K562 (cell line): ENCODE data around the gene KMT2D. TPM values are rescaled to one million over a fixed set of nuclear protein-coding genes. Genes with fewer than 3 reads are reported as not detected.

Experiments used
- ATF7 ChIP-seq: fragments of 450-650 bp; IDR thresholded peaks from 2 replicates; pipeline ENCODE4 v1.7.1; 2014; ENCODE audit warnings: mild to moderate bottlenecking, moderate library complexity
- CBX3 ChIP-seq, 2 experiments: IDR thresholded peaks; 1 replicate in 1 of 2; 2 replicates in 1 of 2; pipeline ENCODE4 v1.6.1; 2012; ENCODE audit warnings: inconsistent platforms in 2 of 2, low read length in 2 of 2, borderline replicate concordance in 1 of 2, control low read depth in 1 of 2
- CREM ChIP-seq: IDR thresholded peaks from 2 replicates; pipeline ENCODE4 v1.6.1; 2014; ENCODE audit warnings: antibody characterized with exemption, low read depth
- EP400 ChIP-seq: fragments of 450-650 bp; IDR thresholded peaks from 2 replicates; pipeline ENCODE4 v1.6.1; 2017; ENCODE audit warnings: antibody characterized with exemption, mild to moderate bottlenecking, moderate library complexity
- ETV1 ChIP-seq: fragments of 450-650 bp; conservative IDR thresholded peaks from 2 replicates; pipeline ENCODE4 v1.6.1; 2016; ENCODE audit warnings: missing genetic modification characterization, control low read depth, low read depth, missing compliant biosample characterization
- NR2C2 ChIP-seq, 2 experiments: fragments of 200-800 bp in 1 of 2; sonication (Bioruptor generic) in 1 of 2; sonication (generic) in 1 of 2; formaldehyde crosslinking in 1 of 2; IDR thresholded peaks; 2 replicates each; pipeline versions ENCODE4 v1.6.1 to v1.8.0; 2016 to 2022; ENCODE audit warnings: mild to moderate bottlenecking in 1 of 2, missing compliant biosample characterization in 1 of 2, missing genetic modification characterization in 1 of 2, missing genetic modification reagents in 1 of 2
- SIN3A ChIP-seq, 2 experiments: fragments of 150-350 bp in 1 of 2; IDR thresholded peaks; 2 replicates each; pipeline ENCODE4 v1.6.1; 2011 to 2016; ENCODE audit warnings: borderline replicate concordance in 2 of 2, low read depth in 2 of 2, low read length in 2 of 2, mild to moderate bottlenecking in 2 of 2, moderate library complexity in 2 of 2; ENCODE audit not compliant: control insufficient read depth in 1 of 2
- SIX5 ChIP-seq, 2 experiments: IDR thresholded peaks; 2 replicates each; pipeline ENCODE4 v1.6.1; 2011; ENCODE audit warnings: low read length in 2 of 2, borderline replicate concordance in 1 of 2, low read depth in 1 of 2, mild to moderate bottlenecking in 1 of 2, moderate library complexity in 1 of 2; ENCODE audit not compliant: insufficient read depth in 1 of 2
- TAF1 ChIP-seq: IDR thresholded peaks from 2 replicates; pipeline ENCODE4 v1.6.1; 2011; ENCODE audit warnings: mild to moderate bottlenecking, low read length, moderate library complexity; ENCODE audit not compliant: insufficient read depth, control insufficient read depth, severe bottlenecking; ENCODE audit errors: extremely low read depth
- TBP ChIP-seq: optimal IDR thresholded peaks from 2 replicates; pipeline ENCODE3; 2011; ENCODE audit warnings: low read depth, low read length, improper control_type of control experiment
- ZNF445 ChIP-seq: fragments of 250-450 bp; sonication (Bioruptor Pico); IDR thresholded peaks from 2 replicates; pipeline ENCODE4 v1.4.0; 2020; ENCODE audit warnings: low read depth, mild to moderate bottlenecking, moderate library complexity
- polyA plus RNA-seq, 8 experiments: library from polyadenylated mRNA; depleted of rRNA in 4 of 8; stranded (reverse) in 5 of 8; unstranded in 3 of 8; fragments of >200 nt; fragmentation: Nextera tagmentation in 2 of 8; fragmentation: Illumina TruSeq in 1 of 8; extraction: Ambion mirVana in 2 of 8; extraction: Trizol in 1 of 8; gene quantifications; 2 replicates each; pipeline versions ENCODE4 v1.2.1 to v1.2.3, GENCODE V29; 2011 to 2014; ENCODE audit warnings: inconsistent platforms in 1 of 8, missing spikeins in 1 of 8
- total RNA-seq, 7 experiments: library from RNA; depleted of rRNA in 6 of 7; stranded (reverse); fragments of >200 nt in 6 of 7; fragmentation: Illumina TruSeq in 2 of 7; extraction: Trizol in 2 of 7; gene quantifications; 2 replicates each; pipeline versions ENCODE4 v1.2.1 to v1.2.3, GENCODE V29; 2011 to 2021; ENCODE audit warnings: low replicate concordance in 1 of 7
- TF ChIP-seq, protein P1 (sequence below): fragments of 450-650 bp; formaldehyde crosslinking; IDR thresholded peaks from 2 replicates; pipeline ENCODE4 v1.4.0; 2020; ENCODE audit warnings: mild to moderate bottlenecking, moderate library complexity
- TF ChIP-seq, protein P2 (sequence below), 2 experiments: fragments of 450-650 bp; conservative IDR thresholded peaks; 2 replicates each; pipeline ENCODE4 v1.6.1; 2017; ENCODE audit warnings: mild to moderate bottlenecking in 2 of 2, moderate library complexity in 2 of 2
- TF ChIP-seq, protein P3 (sequence below), 2 experiments: fragments of 450-650 bp; IDR thresholded peaks; 2 replicates each; pipeline ENCODE4 v1.6.1; 2018; ENCODE audit warnings: mild to moderate bottlenecking in 2 of 2, low read depth in 1 of 2; ENCODE audit not compliant: partially characterized antibody in 2 of 2

KMT2D gene
- total and polyA plus RNA-seq, 9 of the 15 experiments (the other 6 are each of a cell fraction or from before 2014, with no cell fraction given): 0.22 to 93.7 (median 13.7) TPM

DNA sequence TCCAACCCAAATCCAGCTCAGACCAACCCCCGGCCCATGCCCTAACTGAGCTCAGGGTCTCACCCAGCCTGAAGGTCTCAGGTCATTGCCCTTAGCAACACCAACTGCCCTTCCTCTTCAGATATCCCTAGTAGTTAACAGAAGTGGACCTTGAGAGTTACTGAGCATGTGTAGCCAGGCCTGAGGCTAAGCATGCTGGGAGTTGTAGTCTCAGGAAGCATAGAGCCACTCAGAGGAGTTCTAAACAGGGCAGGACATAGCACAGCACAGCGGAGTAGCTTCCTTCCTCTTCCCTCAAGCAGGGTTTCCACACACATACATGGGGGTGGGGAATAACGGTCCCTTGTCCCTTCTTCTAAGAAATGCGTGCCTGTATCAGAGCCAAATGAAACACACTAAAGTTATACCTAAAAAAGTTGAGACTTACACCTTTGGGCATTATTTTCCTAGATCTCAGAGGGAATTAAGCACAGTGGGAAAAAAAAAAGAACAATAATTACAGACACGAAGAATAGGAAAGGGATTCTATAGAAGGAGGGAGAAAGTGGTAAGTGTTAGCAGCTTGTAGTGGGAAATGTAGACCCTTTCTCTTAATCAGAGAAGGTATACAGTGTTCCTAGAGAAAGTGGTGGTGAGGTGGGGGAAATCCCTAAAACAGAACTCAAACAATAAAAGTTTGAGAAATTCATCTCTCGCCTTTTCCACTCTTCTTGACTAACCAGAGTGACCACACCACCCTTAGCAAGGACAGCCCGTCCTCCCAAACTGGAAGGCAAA, 4.4 kb downstream of the KMT2D start (continued):
- TF ChIP-seq NR2C2 (CRISPR knock-in tag; IDR thresholded peaks at IDR 0.05) (no peak), NR2C2 (tag; IDR thresholded peaks at IDR 0.05) (no peak), TBP (peak; percentile 59), SIX5 (IDR thresholded peaks at IDR 0.05; ENCODE audit: borderline replicate concordance in 1 of 2, insufficient read depth in 1 of 2, low read depth in 1 of 2, low read length in 2 of 2) (peak; percentile 74 to 80), ZNF445 (CRISPR knock-in tag) (no peak), ATF7 (no peak), CBX3 (IDR thresholded peaks at IDR 0.05; ENCODE audit: borderline replicate concordance in 1 of 2, low read length in 2 of 2) (peak in 1 of 2 experiments; percentile 73; a peak in 1 of 3 replicates), ETV1 (tag) (peak; percentile 84), CREM (0 out of 2 replicates have a peak, but pooled peaks have one; percentile 62), TAF1 (peak; percentile 31), EP400 (peak; percentile 17; the same call in 1 of the 2 replicates), SIN3A (IDR thresholded peaks at IDR 0.05; ENCODE audit: borderline replicate concordance in 2 of 2, control insufficient read depth in 1 of 2, low read depth in 2 of 2, low read length in 2 of 2) (peak in 1 of 2 experiments; percentile 61; a peak in 1 of 4 replicates)
- TF ChIP-seq, protein P1, sequence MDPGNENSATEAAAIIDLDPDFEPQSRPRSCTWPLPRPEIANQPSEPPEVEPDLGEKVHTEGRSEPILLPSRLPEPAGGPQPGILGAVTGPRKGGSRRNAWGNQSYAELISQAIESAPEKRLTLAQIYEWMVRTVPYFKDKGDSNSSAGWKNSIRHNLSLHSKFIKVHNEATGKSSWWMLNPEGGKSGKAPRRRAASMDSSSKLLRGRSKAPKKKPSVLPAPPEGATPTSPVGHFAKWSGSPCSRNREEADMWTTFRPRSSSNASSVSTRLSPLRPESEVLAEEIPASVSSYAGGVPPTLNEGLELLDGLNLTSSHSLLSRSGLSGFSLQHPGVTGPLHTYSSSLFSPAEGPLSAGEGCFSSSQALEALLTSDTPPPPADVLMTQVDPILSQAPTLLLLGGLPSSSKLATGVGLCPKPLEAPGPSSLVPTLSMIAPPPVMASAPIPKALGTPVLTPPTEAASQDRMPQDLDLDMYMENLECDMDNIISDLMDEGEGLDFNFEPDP (CRISPR knock-in tag): no peak
- TF ChIP-seq, protein P2, sequence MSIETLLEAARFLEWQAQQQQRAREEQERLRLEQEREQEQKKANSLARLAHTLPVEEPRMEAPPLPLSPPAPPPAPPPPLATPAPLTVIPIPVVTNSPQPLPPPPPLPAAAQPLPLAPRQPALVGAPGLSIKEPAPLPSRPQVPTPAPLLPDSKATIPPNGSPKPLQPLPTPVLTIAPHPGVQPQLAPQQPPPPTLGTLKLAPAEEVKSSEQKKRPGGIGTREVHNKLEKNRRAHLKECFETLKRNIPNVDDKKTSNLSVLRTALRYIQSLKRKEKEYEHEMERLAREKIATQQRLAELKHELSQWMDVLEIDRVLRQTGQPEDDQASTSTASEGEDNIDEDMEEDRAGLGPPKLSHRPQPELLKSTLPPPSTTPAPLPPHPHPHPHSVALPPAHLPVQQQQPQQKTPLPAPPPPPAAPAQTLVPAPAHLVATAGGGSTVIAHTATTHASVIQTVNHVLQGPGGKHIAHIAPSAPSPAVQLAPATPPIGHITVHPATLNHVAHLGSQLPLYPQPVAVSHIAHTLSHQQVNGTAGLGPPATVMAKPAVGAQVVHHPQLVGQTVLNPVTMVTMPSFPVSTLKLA (conservative IDR thresholded peaks at IDR 0.05): peak in 1 of 2 experiments; percentile 35; a peak in 2 of 4 replicates
- TF ChIP-seq, protein P3, sequence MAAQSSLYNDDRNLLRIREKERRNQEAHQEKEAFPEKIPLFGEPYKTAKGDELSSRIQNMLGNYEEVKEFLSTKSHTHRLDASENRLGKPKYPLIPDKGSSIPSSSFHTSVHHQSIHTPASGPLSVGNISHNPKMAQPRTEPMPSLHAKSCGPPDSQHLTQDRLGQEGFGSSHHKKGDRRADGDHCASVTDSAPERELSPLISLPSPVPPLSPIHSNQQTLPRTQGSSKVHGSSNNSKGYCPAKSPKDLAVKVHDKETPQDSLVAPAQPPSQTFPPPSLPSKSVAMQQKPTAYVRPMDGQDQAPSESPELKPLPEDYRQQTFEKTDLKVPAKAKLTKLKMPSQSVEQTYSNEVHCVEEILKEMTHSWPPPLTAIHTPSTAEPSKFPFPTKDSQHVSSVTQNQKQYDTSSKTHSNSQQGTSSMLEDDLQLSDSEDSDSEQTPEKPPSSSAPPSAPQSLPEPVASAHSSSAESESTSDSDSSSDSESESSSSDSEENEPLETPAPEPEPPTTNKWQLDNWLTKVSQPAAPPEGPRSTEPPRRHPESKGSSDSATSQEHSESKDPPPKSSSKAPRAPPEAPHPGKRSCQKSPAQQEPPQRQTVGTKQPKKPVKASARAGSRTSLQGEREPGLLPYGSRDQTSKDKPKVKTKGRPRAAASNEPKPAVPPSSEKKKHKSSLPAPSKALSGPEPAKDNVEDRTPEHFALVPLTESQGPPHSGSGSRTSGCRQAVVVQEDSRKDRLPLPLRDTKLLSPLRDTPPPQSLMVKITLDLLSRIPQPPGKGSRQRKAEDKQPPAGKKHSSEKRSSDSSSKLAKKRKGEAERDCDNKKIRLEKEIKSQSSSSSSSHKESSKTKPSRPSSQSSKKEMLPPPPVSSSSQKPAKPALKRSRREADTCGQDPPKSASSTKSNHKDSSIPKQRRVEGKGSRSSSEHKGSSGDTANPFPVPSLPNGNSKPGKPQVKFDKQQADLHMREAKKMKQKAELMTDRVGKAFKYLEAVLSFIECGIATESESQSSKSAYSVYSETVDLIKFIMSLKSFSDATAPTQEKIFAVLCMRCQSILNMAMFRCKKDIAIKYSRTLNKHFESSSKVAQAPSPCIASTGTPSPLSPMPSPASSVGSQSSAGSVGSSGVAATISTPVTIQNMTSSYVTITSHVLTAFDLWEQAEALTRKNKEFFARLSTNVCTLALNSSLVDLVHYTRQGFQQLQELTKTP (IDR thresholded peaks at IDR 0.05; ENCODE audit: low read depth in 1 of 2, partially characterized antibody in 2 of 2): peak in 1 of 2 experiments; percentile 72
